GM12892 (cell line): Measurements from ENCODE around the gene GAS2.

Source experiments
- POLR2A ChIP-seq: IDR thresholded peaks from 2 replicates; pipeline ENCODE4 v1.6.1; 2011; ENCODE audit warnings: low read depth, low read length, control low read depth
- POLR2AphosphoS5 ChIP-seq: IDR thresholded peaks from 2 replicates; pipeline ENCODE4 v1.6.1; 2011; ENCODE audit warnings: low read depth, low read length, control low read depth
- TAF1 ChIP-seq: IDR thresholded peaks from 2 replicates; pipeline ENCODE4 v1.6.1; 2011; ENCODE audit warnings: low read depth, mild to moderate bottlenecking, control low read depth, low read length, borderline replicate concordance

- TF ChIP-seq POLR2AphosphoS5 = no peak
- no peak for TF ChIP-seq POLR2A
- TF ChIP-seq TAF1 = no peak
Observed at GRCh38 chr11:22680628-22681027, 14.2 kb downstream of the GAS2 start.
